Esophagus squamous epithelium (tissue), 4 donors: ENCODE data around the gene EDC3.

Experiments used
- POLR2A ChIP-seq, 4 donors: fragments of 450-650 bp; IDR thresholded peaks; one replicate each; pipeline ENCODE4 v1.6.1; 2017; ENCODE audit warnings: antibody characterized with exemption in 4 of 4, mild to moderate bottlenecking in 4 of 4, moderate library complexity in 3 of 4
- TF ChIP-seq, protein P1 (sequence below), 6 experiments: fragments of 450-650 bp in 4 of 6; fragments of 200-600 bp in 2 of 6; sonication (generic) in 2 of 6; IDR thresholded peaks; one replicate each; pipeline ENCODE4 v1.5.1; 2016 to 2019; ENCODE audit warnings: antibody characterized with exemption in 6 of 6, mild to moderate bottlenecking in 4 of 6, moderate library complexity in 4 of 6

- TF ChIP-seq, protein P1, sequence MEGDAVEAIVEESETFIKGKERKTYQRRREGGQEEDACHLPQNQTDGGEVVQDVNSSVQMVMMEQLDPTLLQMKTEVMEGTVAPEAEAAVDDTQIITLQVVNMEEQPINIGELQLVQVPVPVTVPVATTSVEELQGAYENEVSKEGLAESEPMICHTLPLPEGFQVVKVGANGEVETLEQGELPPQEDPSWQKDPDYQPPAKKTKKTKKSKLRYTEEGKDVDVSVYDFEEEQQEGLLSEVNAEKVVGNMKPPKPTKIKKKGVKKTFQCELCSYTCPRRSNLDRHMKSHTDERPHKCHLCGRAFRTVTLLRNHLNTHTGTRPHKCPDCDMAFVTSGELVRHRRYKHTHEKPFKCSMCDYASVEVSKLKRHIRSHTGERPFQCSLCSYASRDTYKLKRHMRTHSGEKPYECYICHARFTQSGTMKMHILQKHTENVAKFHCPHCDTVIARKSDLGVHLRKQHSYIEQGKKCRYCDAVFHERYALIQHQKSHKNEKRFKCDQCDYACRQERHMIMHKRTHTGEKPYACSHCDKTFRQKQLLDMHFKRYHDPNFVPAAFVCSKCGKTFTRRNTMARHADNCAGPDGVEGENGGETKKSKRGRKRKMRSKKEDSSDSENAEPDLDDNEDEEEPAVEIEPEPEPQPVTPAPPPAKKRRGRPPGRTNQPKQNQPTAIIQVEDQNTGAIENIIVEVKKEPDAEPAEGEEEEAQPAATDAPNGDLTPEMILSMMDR (IDR thresholded peaks at IDR 0.05): no peak
- no peak for TF ChIP-seq POLR2A (IDR thresholded peaks at IDR 0.05)
These were observed 27.4 kb upstream of the EDC3 start for GRCh38 chr15:74723187-74723586.
